RWPE2 (cell line): ENCODE results near the gene RNF151.

Experiments used
- ATAC-seq: fragments of 200-7000 bp; cut with Tn5 transposase; 3 replicates; pipeline ENCODE4 v1.9.1; 2021; ENCODE audit warnings: low read depth
- DNase-seq: peaks from one replicate; pipeline ENCODE4 v3.0.0-alpha.2; 2020; ENCODE audit warnings: low spot score
- H3K27ac ChIP-seq: fragments of 450-650 bp; 2 replicates; pipeline ENCODE4 v1.5.1; 2017; ENCODE audit warnings: mild to moderate bottlenecking; ENCODE audit not compliant: poor library complexity, severe bottlenecking
- H3K27me3 ChIP-seq: fragments of 250-450 bp; sonication (Bioruptor Pico); 2 replicates; pipeline ENCODE4 v1.5.1; 2021; ENCODE audit warnings: mild to moderate bottlenecking, moderate library complexity; ENCODE audit not compliant: insufficient read depth, poor library complexity, severe bottlenecking
- H3K36me3 ChIP-seq: fragments of 250-450 bp; sonication (Bioruptor Pico); 2 replicates; pipeline ENCODE4 v1.5.1; 2020; ENCODE audit warnings: low read depth, mild to moderate bottlenecking, moderate library complexity
- H3K4me1 ChIP-seq: fragments of 250-450 bp; sonication (Bioruptor Pico); 2 replicates; pipeline ENCODE4 v1.5.1; 2021; ENCODE audit warnings: mild to moderate bottlenecking, moderate library complexity; ENCODE audit not compliant: insufficient read depth, poor library complexity, severe bottlenecking
- H3K4me3 ChIP-seq: fragments of 250-450 bp; sonication (Bioruptor Pico); 2 replicates; pipeline ENCODE4 v1.5.1; 2021; ENCODE audit warnings: mild to moderate bottlenecking, moderate library complexity; ENCODE audit not compliant: severe bottlenecking
- H3K9me3 ChIP-seq: fragments of 250-450 bp; sonication (Bioruptor Pico); 2 replicates; pipeline ENCODE4 v1.5.1; 2021; ENCODE audit warnings: mild to moderate bottlenecking, moderate library complexity; ENCODE audit not compliant: severe bottlenecking
- CTCF ChIP-seq: fragments of 450-650 bp; IDR thresholded peaks from one replicate; pipeline ENCODE4 v1.5.1; 2017; ENCODE audit warnings: mild to moderate bottlenecking, moderate library complexity; ENCODE audit not compliant: poor library complexity, severe bottlenecking

The RNF151 gene

GRCh38 chr16:1971796-1972489 lies 5.3 kb downstream of the RNF151 start, which contains the start of gene TBL3:
Gene TBL3, plus strand, starts transcription at chr16:1972053. Its CDS starts 112 bp downstream, at chr16:1972165.
- TF ChIP-seq CTCF: no peak
- Histone ChIP-seq H3K27me3 (no peaks in the 10 kb centered on the region), H3K27ac (peak within 1 kb of the TSS; percentile 71), H3K36me3 (peaks cover 19% of the 10 kb centered on the region; the same call in 1 of the 2 replicates), H3K4me3 (peak within 1 kb of the TSS; percentile 93), H3K9me3 (no peaks in the 10 kb centered on the region), H3K4me1 (no peaks in the 10 kb centered on the region)
- peak; percentile 94 for DNase-seq
- peak; percentile 87 for ATAC-seq

GRCh38 chr16:1972490-1972877 lies 5.8 kb downstream of the RNF151 start:
- Histone ChIP-seq H3K27me3 (no peaks in the 10 kb centered on the region), H3K9me3 (no peaks in the 10 kb centered on the region), H3K4me1 (no peaks in the 10 kb centered on the region), H3K4me3 (peak overlapping the region; percentile 93), H3K27ac (peak overlapping the region; percentile 71), H3K36me3 (peaks cover 21% of the 10 kb centered on the region; the same call in 1 of the 2 replicates)
- no peak for TF ChIP-seq CTCF
- ATAC-seq: peak; percentile 23; the same call in 2 of the 3 replicates
- no peak for DNase-seq

- no peaks in the 10 kb centered on the region for H3K27me3 ChIP-seq
- no peak overlapping the region for H3K4me3 ChIP-seq
- DNase-seq: no peak
- H3K9me3 ChIP-seq: no peaks in the 10 kb centered on the region
- no peak for TF ChIP-seq CTCF
- no peak for ATAC-seq
- no peak overlapping the region for H3K27ac ChIP-seq
- H3K36me3 ChIP-seq: peaks cover 28% of the 10 kb centered on the region
- no peaks in the 10 kb centered on the region for H3K4me1 ChIP-seq
Observed at GRCh38 chr16:1973461-1974156, 7.0 kb downstream of the RNF151 start.

- Histone ChIP-seq H3K4me3 (no peak overlapping the region), H3K9me3 (no peaks in the 10 kb centered on the region), H3K4me1 (no peaks in the 10 kb centered on the region), H3K36me3 (peaks cover 31% of the 10 kb centered on the region), H3K27ac (no peak overlapping the region), H3K27me3 (no peaks in the 10 kb centered on the region)
- ATAC-seq (no peak), DNase-seq (no peak)
- TF ChIP-seq CTCF: no peak
Observed at GRCh38 chr16:1974157-1975070, 7.8 kb downstream of the RNF151 start.
